ENCODE measurements around the gene SYNDIG1. TPM values are rescaled to one million over a fixed set of nuclear protein-coding genes. Genes with fewer than 3 reads are reported as not detected.
"Not testable (repeated sequence)": the region's sequence is repeated elsewhere in the genome, so short reads cannot be mapped to it uniquely, and the experiment has no call there.

The SYNDIG1 gene
- total RNA-seq, 4 donors from 2014 or later, result 5.1 to 15.9 (median 14.3) TPM

GRCh38 chr20:24619212-24619611 is 149.8 kb downstream of the SYNDIG1 start:
- H3K27ac ChIP-seq, result no peak overlapping the region
- no peaks in the 10 kb centered on the region for H3K4me1 ChIP-seq
- H3K9me3 ChIP-seq, result no peaks in the 10 kb centered on the region
- 73 to 79% methylated on average over 3 of the region's 3 CpGs for WGBS, 2 donors
- no peaks in the 10 kb centered on the region for H3K36me3 ChIP-seq
- no peak for TF ChIP-seq EP300 (IDR thresholded peaks at IDR 0.05)
- TF ChIP-seq POLR2A (IDR thresholded peaks at IDR 0.05), result no peak
- no peak for TF ChIP-seq CTCF (IDR thresholded peaks at IDR 0.05)
- H3K27me3 ChIP-seq, result no peaks in the 10 kb centered on the region
- H3K4me3 ChIP-seq, result no peak overlapping the region
- no peak for DNase-seq (ENCODE audit: low spot score in 2 of 2)

GRCh38 chr20:24620937-24621519 is 151.6 kb downstream of the SYNDIG1 start:
- H3K4me1 ChIP-seq, result no peaks in the 10 kb centered on the region
- WGBS, 2 donors, result 81 to 88% methylated on average over 1 of the region's 1 CpG
- no peaks in the 10 kb centered on the region for H3K27me3 ChIP-seq
- DNase-seq (ENCODE audit: low spot score in 2 of 2), result no peak
- H3K4me3 ChIP-seq, result no peak overlapping the region
- peaks cover 0 to 3% (median 0%) of the 10 kb centered on the region in 4 donors for H3K9me3 ChIP-seq
- TF ChIP-seq EP300 (IDR thresholded peaks at IDR 0.05) (no peak), POLR2A (IDR thresholded peaks at IDR 0.05) (no peak), CTCF (IDR thresholded peaks at IDR 0.05) (no peak)
- no peak overlapping the region for H3K27ac ChIP-seq
- H3K36me3 ChIP-seq, result no peaks in the 10 kb centered on the region

- peaks cover 0 to 3% (median 0%) of the 10 kb centered on the region in 4 donors for H3K9me3 ChIP-seq
- no peak overlapping the region for H3K27ac ChIP-seq
- no peak for DNase-seq (ENCODE audit: low spot score in 2 of 2)
- no peaks in the 10 kb centered on the region for H3K36me3 ChIP-seq
- 17 to 29% methylated on average over 3 of the region's 3 CpGs for WGBS, 2 donors
- H3K27me3 ChIP-seq, result no peaks in the 10 kb centered on the region
- no peak for TF ChIP-seq CTCF (IDR thresholded peaks at IDR 0.05)
- H3K4me1 ChIP-seq, result no peaks in the 10 kb centered on the region
- no peak overlapping the region for H3K4me3 ChIP-seq
Measured at GRCh38 chr20:24622856-24623255, 153.4 kb downstream of the SYNDIG1 start.

GRCh38 chr20:24626141-24626540 is 156.7 kb downstream of the SYNDIG1 start:
- H3K4me1 ChIP-seq; DNase-seq (ENCODE audit: low spot score in 2 of 2); H3K9me3 ChIP-seq; H3K36me3 ChIP-seq; H3K4me3 ChIP-seq; H3K27ac ChIP-seq; H3K27me3 ChIP-seq: not testable (repeated sequence)
- WGBS, 2 donors, result 92 to 100% methylated on average over 6 to 14 of the region's 29 CpGs

GRCh38 chr20:24627291-24627690 is 157.9 kb downstream of the SYNDIG1 start:
- Histone ChIP-seq H3K9me3 (peaks cover 0 to 3% (median 0%) of the 10 kb centered on the region in 4 donors), H3K27ac (no peak overlapping the region), H3K4me1 (no peaks in the 10 kb centered on the region), H3K36me3 (no peaks in the 10 kb centered on the region), H3K4me3 (no peak overlapping the region), H3K27me3 (no peaks in the 10 kb centered on the region)
- TF ChIP-seq CTCF (IDR thresholded peaks at IDR 0.05), result no peak
- TF ChIP-seq EP300 (IDR thresholded peaks at IDR 0.05), result no peak
- no peak for TF ChIP-seq POLR2A (IDR thresholded peaks at IDR 0.05)
- no peak for DNase-seq (ENCODE audit: low spot score in 2 of 2)
- 58 to 70% methylated on average over 6 of the region's 6 CpGs for WGBS, 2 donors

GRCh38 chr20:24627926-24628325 is 158.5 kb downstream of the SYNDIG1 start:
- peaks cover 0 to 3% (median 0%) of the 10 kb centered on the region in 4 donors for H3K9me3 ChIP-seq
- no peaks in the 10 kb centered on the region for H3K27me3 ChIP-seq
- H3K4me3 ChIP-seq, result no peak overlapping the region
- H3K4me1 ChIP-seq, result no peaks in the 10 kb centered on the region
- 74 to 76% methylated on average over 12 of the region's 12 CpGs for WGBS, 2 donors
- TF ChIP-seq POLR2A (IDR thresholded peaks at IDR 0.05) (no peak), EP300 (IDR thresholded peaks at IDR 0.05) (no peak), CTCF (IDR thresholded peaks at IDR 0.05) (no peak)
- DNase-seq (ENCODE audit: low spot score in 2 of 2), result no peak
- H3K36me3 ChIP-seq, result no peaks in the 10 kb centered on the region
- H3K27ac ChIP-seq, result no peak overlapping the region

All from tibial nerve (tissue), 4 donors.